GM23338 (cell line): Measurements from ENCODE around the gene FRMPD1.

Experiments used
- CREB1 ChIP-seq: fragments of 250-450 bp; sonication (Bioruptor Pico); IDR thresholded peaks from 2 replicates; pipeline ENCODE4 v1.5.0; 2020; ENCODE audit warnings: low read depth, mild to moderate bottlenecking, moderate library complexity
- EZH2 ChIP-seq: fragments of 200-600 bp; sonication (generic); IDR thresholded peaks from one replicate; pipeline ENCODE4 v1.8.0; 2017; ENCODE audit warnings: antibody characterized with exemption, mild to moderate bottlenecking, low read depth; ENCODE audit not compliant: unreplicated experiment
- EZH2phosphoT487 ChIP-seq: fragments of 200-600 bp; sonication (generic); IDR thresholded peaks from one replicate; pipeline ENCODE4 v1.8.1; 2018; ENCODE audit warnings: antibody characterized with exemption; ENCODE audit not compliant: unreplicated experiment
- NANOG ChIP-seq: IDR thresholded peaks from 2 replicates; pipeline ENCODE4 v1.6.1; 2016; ENCODE audit warnings: antibody characterized with exemption, borderline replicate concordance
- POLR2AphosphoS5 ChIP-seq: IDR thresholded peaks from 2 replicates; pipeline ENCODE4 v1.6.1; 2016; ENCODE audit warnings: antibody characterized with exemption, low read depth
- TF ChIP-seq, protein P1 (sequence below), 2 experiments: fragments of 200-600 bp in 1 of 2; sonication (generic) in 1 of 2; conservative IDR thresholded peaks; 2 replicates each; pipeline versions ENCODE4 v1.5.1 to v1.6.1; 2016 to 2017; ENCODE audit warnings: antibody characterized with exemption in 2 of 2, low read depth in 2 of 2, mild to moderate bottlenecking in 2 of 2, moderate library complexity in 1 of 2
- TF ChIP-seq, protein P2 (sequence below): IDR thresholded peaks from one replicate; pipeline ENCODE4 v1.6.1; 2018; ENCODE audit warnings: antibody characterized with exemption; ENCODE audit not compliant: unreplicated experiment
- TF ChIP-seq, protein P3 (sequence below): fragments of 250-450 bp; sonication (Bioruptor Pico); IDR thresholded peaks from 2 replicates; pipeline ENCODE4 v1.5.0; 2020; ENCODE audit warnings: mild to moderate bottlenecking, moderate library complexity
- TF ChIP-seq, protein P4 (sequence below): IDR thresholded peaks from 2 replicates; pipeline ENCODE4 v1.6.1; 2016; ENCODE audit warnings: antibody characterized with exemption

DNA sequence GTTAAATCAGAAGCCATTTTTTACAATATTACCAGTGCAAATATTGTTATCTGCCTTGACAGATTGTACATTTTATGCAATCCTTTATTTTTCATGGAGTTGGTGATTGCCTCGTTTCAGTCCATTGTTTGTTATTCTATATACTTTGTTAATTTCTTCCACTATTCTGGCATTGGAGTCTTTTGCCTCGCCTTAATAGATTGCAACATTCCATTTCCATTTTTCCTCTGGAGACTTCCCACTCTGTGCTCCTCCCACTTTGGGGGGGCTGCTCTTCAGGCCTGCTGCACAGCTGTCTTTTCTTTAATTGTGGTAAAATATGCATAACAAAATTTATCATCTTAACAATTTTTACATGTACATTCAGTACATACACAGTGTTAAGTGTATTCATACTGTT, 145.5 kb downstream of the FRMPD1 start:
- TF ChIP-seq, protein P1, sequence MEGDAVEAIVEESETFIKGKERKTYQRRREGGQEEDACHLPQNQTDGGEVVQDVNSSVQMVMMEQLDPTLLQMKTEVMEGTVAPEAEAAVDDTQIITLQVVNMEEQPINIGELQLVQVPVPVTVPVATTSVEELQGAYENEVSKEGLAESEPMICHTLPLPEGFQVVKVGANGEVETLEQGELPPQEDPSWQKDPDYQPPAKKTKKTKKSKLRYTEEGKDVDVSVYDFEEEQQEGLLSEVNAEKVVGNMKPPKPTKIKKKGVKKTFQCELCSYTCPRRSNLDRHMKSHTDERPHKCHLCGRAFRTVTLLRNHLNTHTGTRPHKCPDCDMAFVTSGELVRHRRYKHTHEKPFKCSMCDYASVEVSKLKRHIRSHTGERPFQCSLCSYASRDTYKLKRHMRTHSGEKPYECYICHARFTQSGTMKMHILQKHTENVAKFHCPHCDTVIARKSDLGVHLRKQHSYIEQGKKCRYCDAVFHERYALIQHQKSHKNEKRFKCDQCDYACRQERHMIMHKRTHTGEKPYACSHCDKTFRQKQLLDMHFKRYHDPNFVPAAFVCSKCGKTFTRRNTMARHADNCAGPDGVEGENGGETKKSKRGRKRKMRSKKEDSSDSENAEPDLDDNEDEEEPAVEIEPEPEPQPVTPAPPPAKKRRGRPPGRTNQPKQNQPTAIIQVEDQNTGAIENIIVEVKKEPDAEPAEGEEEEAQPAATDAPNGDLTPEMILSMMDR (conservative IDR thresholded peaks at IDR 0.05; ENCODE audit: low read depth in 2 of 2), result no peak
- TF ChIP-seq EZH2phosphoT487, result no peak
- TF ChIP-seq, protein P2, sequence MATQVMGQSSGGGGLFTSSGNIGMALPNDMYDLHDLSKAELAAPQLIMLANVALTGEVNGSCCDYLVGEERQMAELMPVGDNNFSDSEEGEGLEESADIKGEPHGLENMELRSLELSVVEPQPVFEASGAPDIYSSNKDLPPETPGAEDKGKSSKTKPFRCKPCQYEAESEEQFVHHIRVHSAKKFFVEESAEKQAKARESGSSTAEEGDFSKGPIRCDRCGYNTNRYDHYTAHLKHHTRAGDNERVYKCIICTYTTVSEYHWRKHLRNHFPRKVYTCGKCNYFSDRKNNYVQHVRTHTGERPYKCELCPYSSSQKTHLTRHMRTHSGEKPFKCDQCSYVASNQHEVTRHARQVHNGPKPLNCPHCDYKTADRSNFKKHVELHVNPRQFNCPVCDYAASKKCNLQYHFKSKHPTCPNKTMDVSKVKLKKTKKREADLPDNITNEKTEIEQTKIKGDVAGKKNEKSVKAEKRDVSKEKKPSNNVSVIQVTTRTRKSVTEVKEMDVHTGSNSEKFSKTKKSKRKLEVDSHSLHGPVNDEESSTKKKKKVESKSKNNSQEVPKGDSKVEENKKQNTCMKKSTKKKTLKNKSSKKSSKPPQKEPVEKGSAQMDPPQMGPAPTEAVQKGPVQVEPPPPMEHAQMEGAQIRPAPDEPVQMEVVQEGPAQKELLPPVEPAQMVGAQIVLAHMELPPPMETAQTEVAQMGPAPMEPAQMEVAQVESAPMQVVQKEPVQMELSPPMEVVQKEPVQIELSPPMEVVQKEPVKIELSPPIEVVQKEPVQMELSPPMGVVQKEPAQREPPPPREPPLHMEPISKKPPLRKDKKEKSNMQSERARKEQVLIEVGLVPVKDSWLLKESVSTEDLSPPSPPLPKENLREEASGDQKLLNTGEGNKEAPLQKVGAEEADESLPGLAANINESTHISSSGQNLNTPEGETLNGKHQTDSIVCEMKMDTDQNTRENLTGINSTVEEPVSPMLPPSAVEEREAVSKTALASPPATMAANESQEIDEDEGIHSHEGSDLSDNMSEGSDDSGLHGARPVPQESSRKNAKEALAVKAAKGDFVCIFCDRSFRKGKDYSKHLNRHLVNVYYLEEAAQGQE, result no peak
- TF ChIP-seq EZH2, result no peak
- no peak for TF ChIP-seq CREB1
- TF ChIP-seq POLR2AphosphoS5, result no peak
- no peak for TF ChIP-seq NANOG
- TF ChIP-seq, protein P3, sequence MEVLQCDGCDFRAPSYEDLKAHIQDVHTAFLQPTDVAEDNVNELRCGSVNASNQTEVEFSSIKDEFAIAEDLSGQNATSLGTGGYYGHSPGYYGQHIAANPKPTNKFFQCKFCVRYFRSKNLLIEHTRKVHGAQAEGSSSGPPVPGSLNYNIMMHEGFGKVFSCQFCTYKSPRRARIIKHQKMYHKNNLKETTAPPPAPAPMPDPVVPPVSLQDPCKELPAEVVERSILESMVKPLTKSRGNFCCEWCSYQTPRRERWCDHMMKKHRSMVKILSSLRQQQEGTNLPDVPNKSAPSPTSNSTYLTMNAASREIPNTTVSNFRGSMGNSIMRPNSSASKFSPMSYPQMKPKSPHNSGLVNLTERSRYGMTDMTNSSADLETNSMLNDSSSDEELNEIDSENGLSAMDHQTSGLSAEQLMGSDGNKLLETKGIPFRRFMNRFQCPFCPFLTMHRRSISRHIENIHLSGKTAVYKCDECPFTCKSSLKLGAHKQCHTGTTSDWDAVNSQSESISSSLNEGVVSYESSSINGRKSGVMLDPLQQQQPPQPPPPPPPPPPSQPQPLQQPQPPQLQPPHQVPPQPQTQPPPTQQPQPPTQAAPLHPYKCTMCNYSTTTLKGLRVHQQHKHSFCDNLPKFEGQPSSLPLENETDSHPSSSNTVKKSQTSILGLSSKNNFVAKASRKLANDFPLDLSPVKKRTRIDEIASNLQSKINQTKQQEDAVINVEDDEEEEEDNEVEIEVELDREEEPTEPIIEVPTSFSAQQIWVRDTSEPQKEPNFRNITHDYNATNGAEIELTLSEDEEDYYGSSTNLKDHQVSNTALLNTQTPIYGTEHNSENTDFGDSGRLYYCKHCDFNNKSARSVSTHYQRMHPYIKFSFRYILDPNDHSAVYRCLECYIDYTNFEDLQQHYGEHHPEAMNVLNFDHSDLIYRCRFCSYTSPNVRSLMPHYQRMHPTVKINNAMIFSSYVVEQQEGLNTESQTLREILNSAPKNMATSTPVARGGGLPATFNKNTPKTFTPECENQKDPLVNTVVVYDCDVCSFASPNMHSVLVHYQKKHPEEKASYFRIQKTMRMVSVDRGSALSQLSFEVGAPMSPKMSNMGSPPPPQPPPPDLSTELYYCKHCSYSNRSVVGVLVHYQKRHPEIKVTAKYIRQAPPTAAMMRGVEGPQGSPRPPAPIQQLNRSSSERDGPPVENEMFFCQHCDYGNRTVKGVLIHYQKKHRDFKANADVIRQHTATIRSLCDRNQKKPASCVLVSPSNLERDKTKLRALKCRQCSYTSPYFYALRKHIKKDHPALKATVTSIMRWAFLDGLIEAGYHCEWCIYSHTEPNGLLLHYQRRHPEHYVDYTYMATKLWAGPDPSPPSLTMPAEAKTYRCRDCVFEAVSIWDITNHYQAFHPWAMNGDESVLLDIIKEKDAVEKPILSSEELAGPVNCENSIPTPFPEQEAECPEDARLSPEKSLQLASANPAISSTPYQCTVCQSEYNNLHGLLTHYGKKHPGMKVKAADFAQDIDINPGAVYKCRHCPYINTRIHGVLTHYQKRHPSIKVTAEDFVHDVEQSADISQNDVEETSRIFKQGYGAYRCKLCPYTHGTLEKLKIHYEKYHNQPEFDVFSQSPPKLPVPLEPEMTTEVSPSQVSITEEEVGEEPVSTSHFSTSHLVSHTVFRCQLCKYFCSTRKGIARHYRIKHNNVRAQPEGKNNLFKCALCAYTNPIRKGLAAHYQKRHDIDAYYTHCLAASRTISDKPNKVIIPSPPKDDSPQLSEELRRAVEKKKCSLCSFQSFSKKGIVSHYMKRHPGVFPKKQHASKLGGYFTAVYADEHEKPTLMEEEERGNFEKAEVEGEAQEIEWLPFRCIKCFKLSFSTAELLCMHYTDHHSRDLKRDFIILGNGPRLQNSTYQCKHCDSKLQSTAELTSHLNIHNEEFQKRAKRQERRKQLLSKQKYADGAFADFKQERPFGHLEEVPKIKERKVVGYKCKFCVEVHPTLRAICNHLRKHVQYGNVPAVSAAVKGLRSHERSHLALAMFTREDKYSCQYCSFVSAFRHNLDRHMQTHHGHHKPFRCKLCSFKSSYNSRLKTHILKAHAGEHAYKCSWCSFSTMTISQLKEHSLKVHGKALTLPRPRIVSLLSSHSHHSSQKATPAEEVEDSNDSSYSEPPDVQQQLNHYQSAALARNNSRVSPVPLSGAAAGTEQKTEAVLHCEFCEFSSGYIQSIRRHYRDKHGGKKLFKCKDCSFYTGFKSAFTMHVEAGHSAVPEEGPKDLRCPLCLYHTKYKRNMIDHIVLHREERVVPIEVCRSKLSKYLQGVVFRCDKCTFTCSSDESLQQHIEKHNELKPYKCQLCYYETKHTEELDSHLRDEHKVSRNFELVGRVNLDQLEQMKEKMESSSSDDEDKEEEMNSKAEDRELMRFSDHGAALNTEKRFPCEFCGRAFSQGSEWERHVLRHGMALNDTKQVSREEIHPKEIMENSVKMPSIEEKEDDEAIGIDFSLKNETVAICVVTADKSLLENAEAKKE (CRISPR knock-in tag), result no peak
- TF ChIP-seq, protein P4, sequence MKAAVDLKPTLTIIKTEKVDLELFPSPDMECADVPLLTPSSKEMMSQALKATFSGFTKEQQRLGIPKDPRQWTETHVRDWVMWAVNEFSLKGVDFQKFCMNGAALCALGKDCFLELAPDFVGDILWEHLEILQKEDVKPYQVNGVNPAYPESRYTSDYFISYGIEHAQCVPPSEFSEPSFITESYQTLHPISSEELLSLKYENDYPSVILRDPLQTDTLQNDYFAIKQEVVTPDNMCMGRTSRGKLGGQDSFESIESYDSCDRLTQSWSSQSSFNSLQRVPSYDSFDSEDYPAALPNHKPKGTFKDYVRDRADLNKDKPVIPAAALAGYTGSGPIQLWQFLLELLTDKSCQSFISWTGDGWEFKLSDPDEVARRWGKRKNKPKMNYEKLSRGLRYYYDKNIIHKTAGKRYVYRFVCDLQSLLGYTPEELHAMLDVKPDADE, result no peak
